ENCODE data around the gene CPEB4.

CPEB4 gene

GRCh38 chr5:173913686-173914321 lies 25.7 kb downstream of the CPEB4 start:
- DNase-seq (ENCODE audit: low read depth in 3 of 3) = no peak

GRCh38 chr5:173915310-173916014 lies 27.3 kb downstream of the CPEB4 start:
- DNase-seq (ENCODE audit: low read depth in 3 of 3) = no peak

- DNase-seq (ENCODE audit: low read depth in 3 of 3) = no peak
These were observed 28.1 kb downstream of the CPEB4 start for GRCh38 chr5:173916233-173916632.

- peak in 2 of 3 experiments; percentile 12 to 26 for DNase-seq (ENCODE audit: low read depth in 3 of 3)
These were observed 29.9 kb downstream of the CPEB4 start for GRCh38 chr5:173917788-173918786.

GRCh38 chr5:173919443-173919842 lies 31.3 kb downstream of the CPEB4 start:
- DNase-seq (ENCODE audit: low read depth in 3 of 3) = no peak

GRCh38 chr5:173920024-173920753 lies 32.0 kb downstream of the CPEB4 start:
- no peak for DNase-seq (ENCODE audit: low read depth in 3 of 3)

GRCh38 chr5:173920866-173921555 lies 32.9 kb downstream of the CPEB4 start:
- no peak for DNase-seq (ENCODE audit: low read depth in 3 of 3)

- no peak for DNase-seq (ENCODE audit: low read depth in 3 of 3)
These were observed 34.4 kb downstream of the CPEB4 start for GRCh38 chr5:173922527-173922926.

- no peak for DNase-seq (ENCODE audit: low read depth in 3 of 3)
These were observed 35.3 kb downstream of the CPEB4 start for GRCh38 chr5:173923218-173924095.

GRCh38 chr5:173924899-173925298 lies 36.8 kb downstream of the CPEB4 start:
- DNase-seq (ENCODE audit: low read depth in 3 of 3) = no peak

GRCh38 chr5:173925449-173926071 lies 37.4 kb downstream of the CPEB4 start:
- DNase-seq (ENCODE audit: low read depth in 3 of 3) = peak; percentile 7 to 27 (median 10)

GRCh38 chr5:173926359-173926758 lies 38.2 kb downstream of the CPEB4 start:
- DNase-seq (ENCODE audit: low read depth in 3 of 3) = no peak

- no peak for DNase-seq (ENCODE audit: low read depth in 3 of 3)
These were observed 40.9 kb downstream of the CPEB4 start for GRCh38 chr5:173928871-173929574.

- no peak for DNase-seq (ENCODE audit: low read depth in 3 of 3)
These were observed 44.6 kb downstream of the CPEB4 start for GRCh38 chr5:173932695-173933139.

GRCh38 chr5:173933901-173934300 lies 45.8 kb downstream of the CPEB4 start:
- DNase-seq (ENCODE audit: low read depth in 3 of 3) = no peak

GRCh38 chr5:173935396-173935795 lies 47.2 kb downstream of the CPEB4 start:
- DNase-seq (ENCODE audit: low read depth in 3 of 3) = no peak

- DNase-seq (ENCODE audit: low read depth in 3 of 3) = no peak
These were observed 52.1 kb downstream of the CPEB4 start for GRCh38 chr5:173940269-173940668.

GRCh38 chr5:173941102-173941501 lies 53.0 kb downstream of the CPEB4 start:
- DNase-seq (ENCODE audit: low read depth in 3 of 3) = no peak

Measured in stimulated activated CD4-positive, alpha-beta T cell treated with anti-CD3 and anti-CD28 coated beads, TNF-alpha, amount 100 ng/mL, for 4 hours (primary cell).